ENCODE data around the gene CCDC18. TPM values are rescaled to one million over a fixed set of nuclear protein-coding genes. Genes with fewer than 3 reads are reported as not detected.

Gene CCDC18
- total RNA-seq, result 5.5 and 6.9 TPM in 2 replicates
- long read RNA-seq, partial matches to known transcripts, result 3 of 9 reads
- long read RNA-seq, other reads (novel, unspliced or antisense), result 6 of 9 reads

GRCh38 chr1:93180723-93181613 lies at the start of gene CCDC18:
TSS of gene CCDC18 (plus strand) at chr1:93180724. CDS start at chr1:93183362, 2,638 bp downstream.
- Mint-ChIP-seq H3K9me3 (ENCODE audit: unreplicated experiment) (no peaks in the 10 kb centered on the region), H3K4me1 (ENCODE audit: unreplicated experiment) (peaks cover 30% of the 10 kb centered on the region), H3K27me3 (ENCODE audit: unreplicated experiment) (no peaks in the 10 kb centered on the region)

DNA sequence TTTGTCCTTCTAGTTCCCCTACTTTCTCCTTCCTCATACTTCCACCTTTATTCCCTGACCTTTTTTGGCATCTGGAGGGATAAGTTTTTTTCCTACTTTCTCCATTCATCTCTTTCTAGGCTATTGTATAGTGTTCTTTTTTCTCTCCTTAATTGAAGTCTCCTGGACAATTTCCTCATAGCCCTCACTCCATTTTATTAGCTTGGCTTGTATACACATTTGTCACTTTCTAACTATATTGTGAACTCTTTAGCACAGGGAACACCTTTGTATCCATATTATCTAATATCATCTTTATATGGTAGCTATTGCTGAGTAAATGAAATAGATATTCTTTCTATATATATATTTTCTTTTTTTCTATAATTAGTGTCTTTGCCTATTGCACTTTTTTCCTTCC lies 47.9 kb upstream of the CCDC18 start:
- Mint-ChIP-seq H3K9me3 (ENCODE audit: unreplicated experiment) (no peaks in the 10 kb centered on the region), H3K4me3 (ENCODE audit: unreplicated experiment) (no peak overlapping the region), H3K4me1 (ENCODE audit: unreplicated experiment) (no peaks in the 10 kb centered on the region), H3K36me3 (ENCODE audit: unreplicated experiment) (peaks cover 25% of the 10 kb centered on the region), H3K27me3 (ENCODE audit: unreplicated experiment) (no peaks in the 10 kb centered on the region), H3K27ac (ENCODE audit: unreplicated experiment) (no peak overlapping the region)
- no peak for DNase-seq (ENCODE audit: extremely low spot score, unreplicated experiment)
- TF ChIP-seq CTCF (IDR thresholded peaks at IDR 0.05), result no peak

More at GRCh38 chr1:93180723-93181613, at the start of gene CCDC18:
- Mint-ChIP-seq H3K4me3 (ENCODE audit: unreplicated experiment) (peak within 1 kb of the TSS; percentile 98), H3K27ac (ENCODE audit: unreplicated experiment) (peak within 1 kb of the TSS; percentile 99), H3K36me3 (ENCODE audit: unreplicated experiment) (peaks cover 2% of the 10 kb centered on the region)
- no peak for DNase-seq (ENCODE audit: extremely low spot score, unreplicated experiment)
- no peak for TF ChIP-seq CTCF (IDR thresholded peaks at IDR 0.05)

DNA sequence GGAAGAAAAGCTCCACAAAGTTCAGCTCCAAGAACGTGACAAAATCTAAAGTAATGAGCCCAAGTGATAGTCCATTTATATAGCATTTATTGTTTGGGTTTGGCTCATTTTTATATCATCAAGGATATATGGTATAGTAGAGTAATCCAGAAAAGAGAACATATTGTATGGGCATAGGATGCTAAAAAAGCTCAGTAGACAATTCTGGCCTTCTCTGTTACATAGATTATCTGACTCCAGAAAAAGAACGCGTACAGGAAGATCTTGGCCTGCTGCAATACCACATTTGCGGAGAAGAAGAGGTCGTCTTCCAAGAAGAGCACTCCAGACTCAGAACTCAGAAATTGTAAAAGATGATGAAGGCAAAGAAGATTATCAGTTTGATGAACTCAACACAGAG lies 44.1 kb upstream of the CCDC18 start:
- TF ChIP-seq CTCF (IDR thresholded peaks at IDR 0.05), result no peak
- Mint-ChIP-seq H3K4me3 (ENCODE audit: unreplicated experiment) (no peak overlapping the region), H3K27ac (ENCODE audit: unreplicated experiment) (no peak overlapping the region), H3K27me3 (ENCODE audit: unreplicated experiment) (no peaks in the 10 kb centered on the region), H3K36me3 (ENCODE audit: unreplicated experiment) (peaks cover 37% of the 10 kb centered on the region), H3K9me3 (ENCODE audit: unreplicated experiment) (no peaks in the 10 kb centered on the region), H3K4me1 (ENCODE audit: unreplicated experiment) (no peaks in the 10 kb centered on the region)
- no peak for DNase-seq (ENCODE audit: extremely low spot score, unreplicated experiment)

DNA sequence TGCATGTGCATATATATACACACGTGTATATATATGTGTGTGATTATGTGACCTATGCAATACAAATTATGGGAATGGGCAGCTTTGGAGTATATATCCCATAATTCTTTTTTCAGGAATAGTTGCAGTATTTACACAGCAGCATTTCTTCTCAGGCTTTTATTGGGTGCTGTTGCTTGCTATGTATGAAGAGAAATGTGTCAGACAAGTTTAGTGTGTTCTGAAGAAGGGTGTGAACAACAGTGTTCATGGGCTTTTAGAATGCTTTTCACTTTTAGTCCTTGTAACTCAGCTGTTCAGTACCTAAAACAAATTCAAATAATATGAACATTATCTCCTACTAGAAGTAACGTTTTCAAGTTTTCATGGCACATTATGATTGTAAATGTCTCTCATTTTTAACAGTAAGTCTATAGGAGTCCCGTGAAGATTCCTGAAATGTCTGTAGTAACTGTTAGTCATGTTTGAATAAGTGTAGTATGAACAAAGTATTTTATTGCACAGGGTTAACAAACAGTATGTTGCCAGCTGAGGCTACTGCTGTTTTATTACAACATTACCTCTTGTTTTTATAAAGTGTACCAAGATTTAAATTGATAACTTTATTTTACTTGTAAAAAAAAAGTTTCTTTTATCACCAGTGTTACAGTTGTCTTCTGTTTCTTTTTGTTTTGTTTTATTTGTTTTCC lies 42.8 kb upstream of the CCDC18 start:
- Mint-ChIP-seq H3K4me1 (ENCODE audit: unreplicated experiment) (peaks cover 2% of the 10 kb centered on the region), H3K27ac (ENCODE audit: unreplicated experiment) (no peak overlapping the region), H3K27me3 (ENCODE audit: unreplicated experiment) (no peaks in the 10 kb centered on the region)

More for the DNA sequence above, 42.8 kb upstream of the CCDC18 start:
- no peak for TF ChIP-seq CTCF (IDR thresholded peaks at IDR 0.05)
- no peaks in the 10 kb centered on the region for H3K9me3 Mint-ChIP-seq (ENCODE audit: unreplicated experiment)
- no peak overlapping the region for H3K4me3 Mint-ChIP-seq (ENCODE audit: unreplicated experiment)
- DNase-seq (ENCODE audit: extremely low spot score, unreplicated experiment), result no peak
- peaks cover 37% of the 10 kb centered on the region for H3K36me3 Mint-ChIP-seq (ENCODE audit: unreplicated experiment)
